K562 (cell line): ENCODE results near the gene KCNG4. TPM values are rescaled to one million over a fixed set of nuclear protein-coding genes. Genes with fewer than 3 reads are reported as not detected.

Source experiments
- ATAC-seq: fragments of 200-7000 bp; cut with Tn5 transposase; 3 replicates; pipeline ENCODE4 v1.9.1; 2020; ENCODE audit warnings: moderate library complexity
- BruUV-seq: library from RNA; stranded (reverse); fragments of 400-500 nt; replicated peaks from 2 replicates; lab custom pipeline; 2021; lab: Mats Ljungman, UMichigan
- CTCF ChIA-PET: fragments of 300-600 bp; formaldehyde crosslinking; extraction: SDS; loops from one replicate; lab custom pipeline; 2021; ENCODE audit warnings: low intra/inter-chr PET ratio; lab: Yijun Ruan, JAX
- POLR2A ChIA-PET: fragments of 300-600, 350-650 bp; sonication (Branson Sonifier 250); formaldehyde crosslinking; extraction: SDS; loops from one replicate; lab custom pipeline; 2021; ENCODE audit warnings: antibody characterized with exemption, inconsistent platforms; lab: Yijun Ruan, JAX
- DNase-seq, 4 experiments: peaks; one replicate each; pipeline versions ENCODE4 v3.0.0 to v3.0.0-alpha.2; 2011 to 2018; ENCODE audit warnings: low spot score in 3 of 4, mixed read lengths in 3 of 4; ENCODE audit errors: extremely low read depth in 1 of 4
- FAIRE-seq: peaks from 2 replicates; lab custom pipeline; 2011; peaks lifted over from hg19 to GRCh38; lab: Jason Lieb, UNC
- H2AFZ ChIP-seq: 2 replicates; pipeline ENCODE4 v1.6.0; 2011; ENCODE audit warnings: low read depth, low read length, control low read depth, inconsistent platforms
- H3K27ac ChIP-seq: fragments of 200-600 bp; 3 replicates; pipeline ENCODE4 v1.8.0; 2011; ENCODE audit warnings: low read depth, mild to moderate bottlenecking, control low read depth, inconsistent platforms, low read length, moderate library complexity, mixed read lengths; ENCODE audit errors: extremely low read depth
- H3K27me3 ChIP-seq, 2 experiments: fragments of 300-600 bp in 1 of 2; 2 replicates in 1 of 2; 3 replicates in 1 of 2; pipeline versions ENCODE4 v1.6.0 to v1.8.0; 2011; ENCODE audit warnings: inconsistent platforms in 2 of 2, low read length in 2 of 2, mild to moderate bottlenecking in 1 of 2, mixed read lengths in 1 of 2, moderate library complexity in 1 of 2; ENCODE audit not compliant: control insufficient read depth in 2 of 2, insufficient read depth in 2 of 2
- H3K36me3 ChIP-seq: fragments of 300-600 bp; 3 replicates; pipeline ENCODE4 v1.8.0; 2011; ENCODE audit warnings: mild to moderate bottlenecking, low read length, inconsistent platforms; ENCODE audit not compliant: control insufficient read depth, insufficient read depth
- H3K4me1 ChIP-seq, 2 experiments: fragments of 200-600 bp in 1 of 2; replicated peaks in 1 of 2; 2 replicates in 1 of 2; 3 replicates in 1 of 2; pipeline versions ENCODE4 v1.5.1 to v1.8.0; 2011; ENCODE audit warnings: inconsistent platforms in 2 of 2, low read length in 2 of 2, mild to moderate bottlenecking in 1 of 2, mixed read lengths in 1 of 2, moderate library complexity in 1 of 2; ENCODE audit not compliant: control insufficient read depth in 2 of 2, insufficient read depth in 2 of 2
- H3K4me2 ChIP-seq: 2 replicates; pipeline ENCODE4 v1.6.1; 2011; ENCODE audit warnings: low read length, control low read depth, inconsistent platforms, mixed read lengths; ENCODE audit not compliant: insufficient read depth
- H3K4me3 ChIP-seq: fragments of 200-600 bp; sonication (generic), shearing (Covaris generic); 2 replicates; pipeline ENCODE4 v1.5.1; 2016; ENCODE audit warnings: control low read depth, inconsistent platforms
- H3K79me2 ChIP-seq: fragments of 200-600 bp; 3 replicates; pipeline ENCODE4 v1.8.0; 2011; ENCODE audit warnings: low read length, inconsistent platforms; ENCODE audit not compliant: control insufficient read depth, insufficient read depth
- H3K9ac ChIP-seq, 2 experiments: 2 replicates each; pipeline versions ENCODE4 v1.6.0 to v1.6.1; 2011; ENCODE audit warnings: low read depth in 2 of 2, low read length in 2 of 2, control low read depth in 1 of 2, inconsistent platforms in 1 of 2, mild to moderate bottlenecking in 1 of 2, mixed read lengths in 1 of 2; ENCODE audit not compliant: insufficient read depth in 1 of 2
- H3K9me1 ChIP-seq: one replicate; pipeline ENCODE4 v1.6.0; 2011; ENCODE audit warnings: inconsistent platforms, mild to moderate bottlenecking, low read length, moderate library complexity; ENCODE audit not compliant: control insufficient read depth, insufficient read depth
- H3K9me3 ChIP-seq: replicated peaks from 2 replicates; pipeline ENCODE4 v1.5.1; 2011; ENCODE audit warnings: low read depth, low read length, inconsistent platforms; ENCODE audit not compliant: control insufficient read depth, insufficient read depth
- H4K20me1 ChIP-seq: replicated peaks from 2 replicates; pipeline ENCODE4 v1.6.1; 2011; ENCODE audit warnings: low read length, inconsistent platforms, mixed read lengths; ENCODE audit not compliant: control insufficient read depth, insufficient read depth
- BCOR ChIP-seq: fragments of 450-650 bp; IDR thresholded peaks from 2 replicates; pipeline ENCODE4 v1.6.1; 2016
- RBM25 ChIP-seq: fragments of 200-400 bp; formaldehyde crosslinking; IDR thresholded peaks from 2 replicates; pipeline ENCODE4 v1.6.1; 2018; ENCODE audit warnings: low read length, low read depth, moderate library complexity; ENCODE audit not compliant: severe bottlenecking
- SREBF1 ChIP-seq: fragments of 150-350 bp; IDR thresholded peaks from 2 replicates; pipeline ENCODE4 v1.6.1; 2014; ENCODE audit warnings: antibody characterized with exemption, low read depth, low read length, borderline replicate concordance
- ZBTB26 ChIP-seq: fragments of 450-650 bp; formaldehyde crosslinking; IDR thresholded peaks from 2 replicates; pipeline ENCODE4 v1.4.0; 2022; ENCODE audit warnings: missing genetic modification characterization
- ZNF134 ChIP-seq: fragments of 250-450 bp; sonication (Bioruptor Pico); conservative IDR thresholded peaks from 2 replicates; pipeline ENCODE4 v1.4.0; 2020
- ZNF146 ChIP-seq: IDR thresholded peaks from one replicate; pipeline ENCODE4 v1.6.1; 2018; ENCODE audit warnings: missing compliant biosample characterization; ENCODE audit not compliant: unreplicated experiment
- WGBS: fragments of 100-300 bp; shearing (Covaris generic); methylation state at CpG from one replicate; pipeline ENCODE4 v1.1.6; 2016; ENCODE audit warnings: low coverage, mixed read lengths; ENCODE audit not compliant: insufficient coverage; ENCODE audit errors: missing lambda C conversion rate; 5-methylcytosine and 5-hydroxymethylcytosine counted together
- in situ Hi-C: fragments of 300-500 bp; cut with MboI; formaldehyde crosslinking; loops from 4 replicates; pipeline ENCODE4 v1.15.0; 2018; ENCODE audit warnings: inconsistent platforms, mixed read lengths
- intact Hi-C: fragments of 100-400 bp; cut with micrococcal nuclease; formaldehyde crosslinking; loops from 2 replicates; pipeline ENCODE4 v1.14.2; 2022
- polyA plus RNA-seq, 8 experiments: library from polyadenylated mRNA; depleted of rRNA in 4 of 8; stranded (reverse) in 5 of 8; unstranded in 3 of 8; fragments of >200 nt; fragmentation: Nextera tagmentation in 2 of 8; fragmentation: Illumina TruSeq in 1 of 8; extraction: Ambion mirVana in 2 of 8; extraction: Trizol in 1 of 8; gene quantifications; 2 replicates each; pipeline versions ENCODE4 v1.2.1 to v1.2.3, GENCODE V29; 2011 to 2014; ENCODE audit warnings: inconsistent platforms in 1 of 8, missing spikeins in 1 of 8
- total RNA-seq, 7 experiments: library from RNA; depleted of rRNA in 6 of 7; stranded (reverse); fragments of >200 nt in 6 of 7; fragmentation: Illumina TruSeq in 2 of 7; extraction: Trizol in 2 of 7; gene quantifications; 2 replicates each; pipeline versions ENCODE4 v1.2.1 to v1.2.3, GENCODE V29; 2011 to 2021; ENCODE audit warnings: low replicate concordance in 1 of 7
- TF ChIP-seq, protein P1 (sequence below), 2 experiments: fragments of 450-650 bp in 1 of 2; IDR thresholded peaks; 2 replicates each; pipeline ENCODE4 v1.6.1; 2011 to 2017; ENCODE audit warnings: low read depth in 2 of 2, antibody characterized with exemption in 1 of 2, borderline replicate concordance in 1 of 2, low read length in 1 of 2, mild to moderate bottlenecking in 1 of 2, mixed read lengths in 1 of 2; ENCODE audit not compliant: control insufficient read depth in 1 of 2

Gene KCNG4
- total and polyA plus RNA-seq, 9 of the 15 experiments (the other 6 are each of a cell fraction or from before 2014, with no cell fraction given) = not detected

DNA sequence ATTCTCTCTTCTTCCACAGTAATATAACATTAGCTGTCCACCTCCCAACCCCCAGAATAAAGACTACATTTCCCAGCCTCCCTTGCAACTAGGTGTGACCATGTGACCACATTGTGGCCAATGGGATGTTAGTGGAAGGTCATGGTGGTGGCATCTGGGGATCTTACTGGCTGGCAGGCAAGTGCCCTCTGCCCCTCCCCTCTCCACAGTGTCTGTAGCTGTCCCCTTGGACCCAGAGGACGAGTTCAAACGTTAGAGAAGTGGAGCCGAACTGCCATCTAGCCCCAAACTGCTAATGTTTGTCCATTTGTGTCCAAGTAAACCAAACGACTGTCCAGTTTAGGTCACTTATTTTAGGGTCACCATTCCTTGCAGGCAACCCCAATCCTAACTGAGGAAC lies 26.6 kb upstream of the KCNG4 start (continued):
- TF ChIP-seq, protein P1, sequence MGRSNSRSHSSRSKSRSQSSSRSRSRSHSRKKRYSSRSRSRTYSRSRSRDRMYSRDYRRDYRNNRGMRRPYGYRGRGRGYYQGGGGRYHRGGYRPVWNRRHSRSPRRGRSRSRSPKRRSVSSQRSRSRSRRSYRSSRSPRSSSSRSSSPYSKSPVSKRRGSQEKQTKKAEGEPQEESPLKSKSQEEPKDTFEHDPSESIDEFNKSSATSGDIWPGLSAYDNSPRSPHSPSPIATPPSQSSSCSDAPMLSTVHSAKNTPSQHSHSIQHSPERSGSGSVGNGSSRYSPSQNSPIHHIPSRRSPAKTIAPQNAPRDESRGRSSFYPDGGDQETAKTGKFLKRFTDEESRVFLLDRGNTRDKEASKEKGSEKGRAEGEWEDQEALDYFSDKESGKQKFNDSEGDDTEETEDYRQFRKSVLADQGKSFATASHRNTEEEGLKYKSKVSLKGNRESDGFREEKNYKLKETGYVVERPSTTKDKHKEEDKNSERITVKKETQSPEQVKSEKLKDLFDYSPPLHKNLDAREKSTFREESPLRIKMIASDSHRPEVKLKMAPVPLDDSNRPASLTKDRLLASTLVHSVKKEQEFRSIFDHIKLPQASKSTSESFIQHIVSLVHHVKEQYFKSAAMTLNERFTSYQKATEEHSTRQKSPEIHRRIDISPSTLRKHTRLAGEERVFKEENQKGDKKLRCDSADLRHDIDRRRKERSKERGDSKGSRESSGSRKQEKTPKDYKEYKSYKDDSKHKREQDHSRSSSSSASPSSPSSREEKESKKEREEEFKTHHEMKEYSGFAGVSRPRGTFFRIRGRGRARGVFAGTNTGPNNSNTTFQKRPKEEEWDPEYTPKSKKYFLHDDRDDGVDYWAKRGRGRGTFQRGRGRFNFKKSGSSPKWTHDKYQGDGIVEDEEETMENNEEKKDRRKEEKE (IDR thresholded peaks at IDR 0.05; ENCODE audit: borderline replicate concordance in 1 of 2, control insufficient read depth in 1 of 2, low read depth in 2 of 2, low read length in 1 of 2) = no peak
- no peak for TF ChIP-seq SREBF1
- TF ChIP-seq, all 486 proteins: peak for 32

DNA sequence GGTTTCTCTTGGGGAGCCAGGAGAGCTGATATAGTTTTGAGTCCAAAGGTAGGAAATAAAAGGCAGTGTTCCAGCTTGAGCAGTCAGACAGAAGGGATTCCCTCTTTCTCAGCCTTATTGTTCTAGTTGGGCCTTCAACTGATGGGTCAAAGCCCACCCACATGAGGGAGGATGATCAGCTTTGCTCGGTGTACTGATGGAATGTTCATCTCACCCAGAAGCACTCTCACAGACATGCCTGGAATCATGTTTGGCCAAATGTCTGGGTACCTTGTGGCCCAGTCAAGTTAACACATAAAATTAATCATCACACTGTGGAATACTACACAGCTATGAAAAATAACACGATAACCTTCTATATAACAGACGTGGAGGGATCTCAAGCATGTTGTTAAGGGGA lies 23.1 kb upstream of the KCNG4 start:
- FAIRE-seq = no peak
- no peak overlapping the region for H3K27ac ChIP-seq
- POLR2A ChIA-PET = interaction anchor here (0.5 to 0.7 kb wide), 2 partner anchors 67 to 81 kb away, joined by 3 read pairs; no protein-coding TSS in a partner anchor
- H3K9ac ChIP-seq = no peak overlapping the region
- no peaks in the 10 kb centered on the region for H3K9me3 ChIP-seq
- H3K4me1 ChIP-seq = no peaks in the 10 kb centered on the region
- ATAC-seq = no peak
- DNase-seq = no peak
- no peak overlapping the region for H3K4me3 ChIP-seq
- no peaks in the 10 kb centered on the region for H3K36me3 ChIP-seq
- H4K20me1 ChIP-seq = 0 out of 2 replicates have a peak, but pooled peaks cover 4% of the 10 kb centered on the region
- no peaks in the 10 kb centered on the region for H3K9me1 ChIP-seq
- H3K27me3 ChIP-seq = peaks cover 5 to 54% of the 10 kb centered on the region in 2 experiments; a peak in 4 of 5 replicates
- no peak overlapping the region for H2AFZ ChIP-seq
- no TSS peak for BruUV-seq
- in situ Hi-C loops = no loop called here
- no peak overlapping the region for H3K4me2 ChIP-seq
- CTCF ChIA-PET = no interaction called here
- intact Hi-C loops = no loop called here
- peak; percentile 53 for TF ChIP-seq RBM25
- TF ChIP-seq ZNF146 (CRISPR knock-in tag) = peak; percentile 64
- no peak for TF ChIP-seq ZBTB26 (CRISPR knock-in tag)
- TF ChIP-seq BCOR = 0 out of 2 replicates have a peak, but pooled peaks have one; percentile 30
- TF ChIP-seq ZNF134 (CRISPR knock-in tag) = peak; percentile 98
- no peaks in the 10 kb centered on the region for H3K79me2 ChIP-seq
- WGBS = 8% methylated on average over 3 of the region's 3 CpGs
